HepG2 (cell line): ENCODE results near the gene PYGO2. TPM values are rescaled to one million over a fixed set of nuclear protein-coding genes. Genes with fewer than 3 reads are reported as not detected.

Source experiments
- DRAP1 ChIP-seq: IDR thresholded peaks from 2 replicates; pipeline ENCODE4 v1.6.1; 2016; ENCODE audit warnings: missing genetic modification reagents, missing compliant biosample characterization
- GTF2F1 ChIP-seq: fragments of 150-350 bp; IDR thresholded peaks from 2 replicates; pipeline ENCODE4 v1.6.1; 2014; ENCODE audit warnings: low read length
- NAIF1 ChIP-seq: sonication (generic); formaldehyde crosslinking; IDR thresholded peaks from 2 replicates; pipeline ENCODE4 v1.5.0; 2020; ENCODE audit warnings: mild to moderate bottlenecking, missing genetic modification reagents, borderline replicate concordance
- PHF8 ChIP-seq: sonication (generic); formaldehyde crosslinking; IDR thresholded peaks from 2 replicates; pipeline ENCODE4 v1.5.0; 2020; ENCODE audit warnings: missing genetic modification reagents
- SNAI1 ChIP-seq: sonication (generic); formaldehyde crosslinking; IDR thresholded peaks from 2 replicates; pipeline ENCODE4 v1.5.0; 2020; ENCODE audit warnings: mild to moderate bottlenecking, missing genetic modification reagents, borderline replicate concordance
- THAP11 ChIP-seq: IDR thresholded peaks from 2 replicates; pipeline ENCODE4 v1.6.1; 2016; ENCODE audit warnings: missing biosample characterization, missing genetic modification reagents
- ZBED4 ChIP-seq: sonication (generic); formaldehyde crosslinking; IDR thresholded peaks from 2 replicates; pipeline ENCODE4 v1.4.0; 2020; ENCODE audit warnings: missing genetic modification reagents, borderline replicate concordance
- ZBTB37 ChIP-seq: sonication (generic); formaldehyde crosslinking; IDR thresholded peaks from 2 replicates; pipeline ENCODE4 v1.4.0; 2020; ENCODE audit warnings: mild to moderate bottlenecking, missing genetic modification reagents
- ZBTB4 ChIP-seq: sonication (generic); formaldehyde crosslinking; IDR thresholded peaks from 2 replicates; pipeline ENCODE4 v1.4.0; 2020; ENCODE audit warnings: missing genetic modification reagents, mild to moderate bottlenecking, borderline replicate concordance
- ZFX ChIP-seq: sonication (generic); formaldehyde crosslinking; IDR thresholded peaks from 2 replicates; pipeline ENCODE4 v1.4.0; 2020; ENCODE audit warnings: mild to moderate bottlenecking, low read depth, missing genetic modification reagents, moderate library complexity
- ZNF18 ChIP-seq: sonication (generic); formaldehyde crosslinking; IDR thresholded peaks from 2 replicates; pipeline ENCODE4 v1.8.0; 2022; ENCODE audit warnings: mild to moderate bottlenecking, missing genetic modification reagents; ENCODE audit not compliant: insufficient replicate concordance
- ZNF549 ChIP-seq: sonication (generic); formaldehyde crosslinking; IDR thresholded peaks from 2 replicates; pipeline ENCODE4 v1.5.0; 2020; ENCODE audit warnings: missing genetic modification reagents
- ZNF839 ChIP-seq: sonication (generic); formaldehyde crosslinking; IDR thresholded peaks from 2 replicates; pipeline ENCODE4 v1.4.0; 2020; ENCODE audit warnings: missing genetic modification reagents, mild to moderate bottlenecking, borderline replicate concordance
- polyA plus RNA-seq, 8 experiments: library from polyadenylated mRNA; depleted of rRNA in 3 of 8; stranded (reverse) in 7 of 8; unstranded in 1 of 8; fragments of >200 nt; fragmentation: Illumina TruSeq in 4 of 8; extraction: Trizol in 4 of 8; gene quantifications; 2 replicates each; pipeline versions ENCODE4 v1.2.1 to v1.2.3, GENCODE V29; 2011 to 2016; ENCODE audit warnings: low read depth in 4 of 8, missing spikeins in 1 of 8, mixed read lengths in 1 of 8; ENCODE audit not compliant: insufficient read depth in 1 of 8
- total RNA-seq, 5 experiments: library from RNA; depleted of rRNA; stranded (reverse); fragments of >200 nt; fragmentation: Illumina TruSeq; extraction: Trizol; gene quantifications; 2 replicates each; pipeline ENCODE4 v1.2.3, GENCODE V29; 2016; ENCODE audit warnings: low read depth in 1 of 5
- TF ChIP-seq, protein P1 (sequence below): sonication (generic); formaldehyde crosslinking; IDR thresholded peaks from 2 replicates; pipeline ENCODE4 v1.5.0; 2020; ENCODE audit warnings: missing genetic modification reagents
- TF ChIP-seq, protein P2 (sequence below): sonication (generic); formaldehyde crosslinking; IDR thresholded peaks from 2 replicates; pipeline ENCODE4 v1.5.0; 2020; ENCODE audit warnings: missing genetic modification reagents, mild to moderate bottlenecking, borderline replicate concordance

Gene PYGO2
- total and polyA plus RNA-seq, 2 of the 13 experiments (the other 11 are each of a cell fraction or from before 2014, with no cell fraction given): 20.3 to 21.8 TPM

DNA sequence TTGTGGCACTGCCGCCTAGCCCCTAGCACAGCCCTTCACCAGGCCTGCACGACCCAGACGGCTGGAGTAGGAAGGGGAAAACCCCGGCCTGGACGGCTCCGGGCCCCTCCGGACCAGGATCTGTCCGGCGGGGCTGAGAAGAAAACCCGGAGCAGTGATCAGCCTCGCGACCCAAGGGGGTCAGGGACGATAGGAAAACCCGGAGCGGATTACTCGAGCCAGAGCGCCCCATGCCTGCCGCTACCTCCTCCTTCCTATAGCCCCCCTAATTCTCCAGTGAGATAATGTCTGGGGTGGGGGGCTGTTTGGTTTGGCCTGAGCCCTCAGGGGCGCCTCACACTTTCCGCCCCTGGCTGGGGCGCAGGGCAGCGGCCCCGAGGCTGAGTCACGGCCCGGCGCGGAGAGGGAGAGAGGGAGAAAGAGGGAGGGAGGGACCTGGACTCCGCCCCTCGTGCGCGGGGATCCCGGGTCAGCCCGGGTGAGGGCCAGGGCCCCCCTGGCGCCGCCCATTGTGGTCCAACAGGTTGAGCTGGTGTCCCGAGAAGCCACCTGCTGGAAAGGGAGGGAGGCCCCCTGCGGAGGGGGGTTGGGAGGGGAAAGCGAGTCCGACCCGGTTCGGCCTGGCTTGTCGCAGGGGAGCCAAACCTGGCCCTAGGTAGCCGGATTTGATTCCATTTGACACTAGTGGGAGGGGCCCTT, 39.3 kb upstream of the PYGO2 start (continued):
- TF ChIP-seq ZNF18 (CRISPR knock-in tag) (no peak), ZNF839 (CRISPR knock-in tag) (0 out of 2 replicates have a peak, but pooled peaks have one; percentile 56), ZFX (CRISPR knock-in tag) (peak; percentile 79), SNAI1 (CRISPR knock-in tag) (peak; percentile 89), ZNF549 (CRISPR knock-in tag) (no peak), THAP11 (CRISPR knock-in tag) (peak; percentile 67), NAIF1 (CRISPR knock-in tag) (no peak), ZBTB4 (CRISPR knock-in tag) (no peak; the same call in 1 of the 2 replicates), DRAP1 (peak; percentile 58; the same call in 1 of the 2 replicates), ZBED4 (CRISPR knock-in tag) (peak; percentile 100), GTF2F1 (0 out of 2 replicates have a peak, but pooled peaks have one; percentile 27), PHF8 (peak; percentile 58), ZBTB37 (CRISPR knock-in tag) (peak; percentile 18; the same call in 1 of the 2 replicates)
- TF ChIP-seq, protein P1, sequence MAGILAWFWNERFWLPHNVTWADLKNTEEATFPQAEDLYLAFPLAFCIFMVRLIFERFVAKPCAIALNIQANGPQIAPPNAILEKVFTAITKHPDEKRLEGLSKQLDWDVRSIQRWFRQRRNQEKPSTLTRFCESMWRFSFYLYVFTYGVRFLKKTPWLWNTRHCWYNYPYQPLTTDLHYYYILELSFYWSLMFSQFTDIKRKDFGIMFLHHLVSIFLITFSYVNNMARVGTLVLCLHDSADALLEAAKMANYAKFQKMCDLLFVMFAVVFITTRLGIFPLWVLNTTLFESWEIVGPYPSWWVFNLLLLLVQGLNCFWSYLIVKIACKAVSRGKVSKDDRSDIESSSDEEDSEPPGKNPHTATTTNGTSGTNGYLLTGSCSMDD (CRISPR knock-in tag): no peak
- TF ChIP-seq, protein P2, sequence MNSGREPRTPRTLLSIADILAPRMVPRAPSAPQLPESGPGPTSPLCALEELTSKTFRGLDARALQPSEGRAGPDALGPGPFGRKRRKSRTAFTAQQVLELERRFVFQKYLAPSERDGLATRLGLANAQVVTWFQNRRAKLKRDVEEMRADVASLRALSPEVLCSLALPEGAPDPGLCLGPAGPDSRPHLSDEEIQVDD (CRISPR knock-in tag): no peak
